ENCODE measurements around the gene HIBCH.
"Not testable (repeated sequence)": the region's sequence is repeated elsewhere in the genome, so short reads cannot be mapped to it uniquely, and the experiment has no call there.

HIBCH gene

DNA sequence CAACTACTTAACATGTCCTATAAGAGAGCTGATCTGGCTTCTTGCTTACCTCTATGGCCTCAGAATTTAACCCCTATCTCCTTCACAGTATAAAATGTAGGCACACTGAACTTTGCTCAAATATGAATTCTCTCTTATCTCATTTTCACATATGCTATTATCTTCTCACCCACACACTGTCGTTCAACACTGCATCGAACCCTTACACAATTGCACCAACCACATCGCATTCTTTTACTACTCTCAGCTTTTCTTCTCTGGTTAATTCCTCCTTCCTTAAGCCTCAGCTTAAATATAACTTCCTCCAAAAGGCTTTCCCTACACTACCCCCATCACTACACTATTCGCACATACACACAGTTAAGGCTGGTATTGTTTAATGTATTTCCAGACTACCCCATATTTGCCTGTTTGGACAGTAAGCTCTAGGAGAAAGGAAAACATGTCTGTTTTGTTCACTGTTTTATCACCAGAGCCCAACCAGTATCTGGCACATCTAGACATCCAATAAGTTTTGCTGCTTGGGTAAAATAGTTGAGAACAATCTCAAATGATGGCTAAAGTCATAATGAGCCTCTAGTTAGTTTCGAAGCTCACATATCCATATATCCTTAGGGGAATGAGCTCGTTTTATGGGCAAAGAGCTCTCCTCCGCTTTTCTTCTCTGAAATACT, 47.7 kb downstream of the HIBCH start:
- peaks cover 2 to 3% of the 10 kb centered on the region in 2 donors for H3K4me1 Mint-ChIP-seq (ENCODE audit: low read depth in 2 of 2)
- no peak overlapping the region for H3K27ac Mint-ChIP-seq
- DNase-seq: no peak
- no peak overlapping the region for H3K4me3 Mint-ChIP-seq
- no peaks in the 10 kb centered on the region for H3K9me3 Mint-ChIP-seq
- H3K27me3 Mint-ChIP-seq: no peaks in the 10 kb centered on the region
- H3K36me3 Mint-ChIP-seq (ENCODE audit: insufficient read depth): no peaks in the 10 kb centered on the region
- no peak for ATAC-seq (replicated peaks)

DNA sequence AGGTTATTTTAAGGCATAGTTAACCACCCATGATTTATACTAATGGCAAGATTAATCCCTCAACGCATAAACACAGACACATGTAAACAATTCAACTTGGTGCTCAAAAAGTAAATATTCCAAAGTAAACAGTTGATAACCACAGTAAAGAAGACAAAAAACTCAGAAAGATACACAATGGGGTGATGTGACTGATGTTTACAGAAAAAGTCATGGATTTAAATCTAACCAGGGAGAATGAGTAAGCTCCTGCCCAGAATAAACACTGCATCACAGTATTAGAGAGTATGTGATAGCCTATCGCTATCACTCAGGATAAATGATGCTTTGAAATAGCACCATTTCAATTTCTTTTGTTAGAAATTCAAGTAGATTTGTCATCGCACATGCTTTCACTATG, 49.3 kb downstream of the HIBCH start:
- Mint-ChIP-seq H3K27ac (no peak overlapping the region), H3K4me1 (ENCODE audit: low read depth in 2 of 2) (peaks cover 2 to 3% of the 10 kb centered on the region in 2 donors), H3K4me3 (no peak overlapping the region), H3K9me3 (no peaks in the 10 kb centered on the region), H3K27me3 (no peaks in the 10 kb centered on the region), H3K36me3 (ENCODE audit: insufficient read depth) (peaks cover 3% of the 10 kb centered on the region)
- ATAC-seq (replicated peaks): no peak
- DNase-seq: no peak

DNA sequence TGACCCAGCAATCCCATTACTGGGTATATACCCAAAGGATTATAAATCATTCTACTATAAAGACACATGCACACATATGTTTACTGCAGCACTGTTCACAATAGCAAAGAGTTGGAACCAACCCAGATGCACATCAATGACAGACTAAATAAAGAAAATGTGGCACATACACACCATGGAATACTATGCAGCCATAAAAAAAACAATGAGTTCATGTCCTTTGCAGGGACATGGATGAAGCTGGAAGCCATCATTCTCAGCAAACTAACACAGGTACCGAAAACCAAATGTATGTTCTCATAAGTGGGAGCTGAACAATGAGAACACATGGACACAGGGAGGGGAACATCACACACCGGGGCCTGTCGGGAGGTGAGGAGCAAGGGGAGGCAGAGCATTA, 49.9 kb downstream of the HIBCH start:
- not testable (repeated sequence) for H3K27ac Mint-ChIP-seq; ATAC-seq (replicated peaks); H3K4me1 Mint-ChIP-seq (ENCODE audit: low read depth in 2 of 2); DNase-seq; H3K27me3 Mint-ChIP-seq; H3K4me3 Mint-ChIP-seq; H3K9me3 Mint-ChIP-seq; H3K36me3 Mint-ChIP-seq (ENCODE audit: insufficient read depth)

GRCh38 chr2:190267302-190267701, 52.3 kb downstream of the HIBCH start:
- Mint-ChIP-seq H3K36me3 (ENCODE audit: insufficient read depth) (peaks cover 3% of the 10 kb centered on the region), H3K27me3 (no peaks in the 10 kb centered on the region), H3K27ac (no peak overlapping the region), H3K9me3 (no peaks in the 10 kb centered on the region), H3K4me3 (no peak overlapping the region), H3K4me1 (ENCODE audit: low read depth in 2 of 2) (peaks cover 0 to 3% of the 10 kb centered on the region in 2 donors)
- DNase-seq (no peak), ATAC-seq (replicated peaks) (no peak)

DNA sequence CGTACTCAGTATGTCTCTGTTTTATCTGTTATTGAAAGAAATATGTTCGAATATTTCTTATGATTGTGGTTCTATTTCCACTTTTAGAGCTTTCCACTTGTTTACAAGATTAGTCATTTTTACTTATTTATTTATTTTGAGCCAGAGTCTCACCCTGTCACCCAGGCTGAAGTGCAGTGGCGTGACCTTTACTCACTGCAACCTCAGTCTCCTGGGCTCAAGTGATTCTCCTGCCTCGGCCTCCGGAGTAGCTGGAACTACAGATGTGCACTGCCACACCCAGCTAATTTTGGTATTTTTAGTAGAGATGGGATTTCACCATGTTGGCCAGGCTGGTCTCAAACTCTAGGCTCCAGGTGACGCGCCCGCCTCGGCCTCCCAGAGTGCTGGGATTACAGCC, 53.3 kb downstream of the HIBCH start:
- Mint-ChIP-seq H3K36me3 (ENCODE audit: insufficient read depth) (peaks cover 3% of the 10 kb centered on the region), H3K27ac (no peak overlapping the region), H3K4me1 (ENCODE audit: low read depth in 2 of 2) (peaks cover 0 to 3% of the 10 kb centered on the region in 2 donors), H3K27me3 (no peaks in the 10 kb centered on the region), H3K9me3 (no peaks in the 10 kb centered on the region), H3K4me3 (no peak overlapping the region)
- ATAC-seq (replicated peaks) (no peak), DNase-seq (no peak)

- H3K27ac Mint-ChIP-seq: no peak overlapping the region
- ATAC-seq (replicated peaks): no peak
- DNase-seq: no peak
- no peaks in the 10 kb centered on the region for H3K27me3 Mint-ChIP-seq
- H3K9me3 Mint-ChIP-seq: no peaks in the 10 kb centered on the region
- H3K4me1 Mint-ChIP-seq (ENCODE audit: low read depth in 2 of 2): no peaks in the 10 kb centered on the region
- H3K36me3 Mint-ChIP-seq (ENCODE audit: insufficient read depth): peaks cover 14% of the 10 kb centered on the region
- H3K4me3 Mint-ChIP-seq: no peak overlapping the region
Observed at GRCh38 chr2:190261851-190262250, 57.8 kb downstream of the HIBCH start.

- DNase-seq (no peak), ATAC-seq (replicated peaks) (no peak)
- Mint-ChIP-seq H3K27ac (no peak overlapping the region), H3K4me1 (ENCODE audit: low read depth in 2 of 2) (no peaks in the 10 kb centered on the region), H3K4me3 (no peak overlapping the region), H3K36me3 (ENCODE audit: insufficient read depth) (peaks cover 11% of the 10 kb centered on the region), H3K27me3 (no peaks in the 10 kb centered on the region), H3K9me3 (no peaks in the 10 kb centered on the region)
Observed at GRCh38 chr2:190256087-190256486, 63.5 kb downstream of the HIBCH start.

GRCh38 chr2:190255676-190256075, 64.0 kb downstream of the HIBCH start:
- no peak overlapping the region for H3K27ac Mint-ChIP-seq
- ATAC-seq (replicated peaks): no peak
- H3K4me3 Mint-ChIP-seq: no peak overlapping the region
- H3K9me3 Mint-ChIP-seq: no peaks in the 10 kb centered on the region
- no peak for DNase-seq
- no peaks in the 10 kb centered on the region for H3K4me1 Mint-ChIP-seq (ENCODE audit: low read depth in 2 of 2)
- peaks cover 13% of the 10 kb centered on the region for H3K36me3 Mint-ChIP-seq (ENCODE audit: insufficient read depth)
- H3K27me3 Mint-ChIP-seq: no peaks in the 10 kb centered on the region

- no peak for DNase-seq
- Mint-ChIP-seq H3K9me3 (no peaks in the 10 kb centered on the region), H3K36me3 (ENCODE audit: insufficient read depth) (peaks cover 17% of the 10 kb centered on the region), H3K27me3 (no peaks in the 10 kb centered on the region), H3K4me3 (no peak overlapping the region), H3K4me1 (ENCODE audit: low read depth in 2 of 2) (no peaks in the 10 kb centered on the region), H3K27ac (no peak overlapping the region)
- ATAC-seq (replicated peaks): no peak
Observed at GRCh38 chr2:190254063-190254850, 65.4 kb downstream of the HIBCH start.

GRCh38 chr2:190250421-190250820, 69.2 kb downstream of the HIBCH start:
- no peak for DNase-seq
- H3K9me3 Mint-ChIP-seq: no peaks in the 10 kb centered on the region

DNA sequence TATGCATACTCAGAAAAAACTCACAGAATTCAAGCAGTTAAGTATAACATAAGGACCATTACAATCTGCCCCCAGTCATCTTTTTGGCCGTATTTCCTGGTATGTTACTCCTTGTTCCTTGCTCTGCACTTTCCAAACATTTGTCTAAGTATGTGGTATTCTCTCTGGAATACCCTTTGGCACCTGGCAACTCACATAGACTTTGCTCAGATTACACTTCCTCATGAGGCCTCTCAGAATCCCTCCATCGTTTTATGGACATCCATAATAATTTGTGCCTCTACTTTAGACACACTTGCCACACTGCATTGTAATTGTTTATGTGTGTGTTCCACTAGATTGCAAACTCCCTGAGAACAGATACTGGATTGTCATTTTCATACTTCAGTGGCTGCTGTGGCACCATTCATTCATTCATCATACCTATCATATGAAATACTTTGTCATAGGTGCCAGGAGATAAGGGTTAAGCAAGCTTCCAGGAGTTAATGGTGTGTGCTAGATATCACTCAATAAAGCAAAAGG, 84.0 kb downstream of the HIBCH start:
- ATAC-seq (replicated peaks): no peak

More at GRCh38 chr2:190250421-190250820, 69.2 kb downstream of the HIBCH start:
- no peak overlapping the region for H3K27ac Mint-ChIP-seq
- H3K27me3 Mint-ChIP-seq: no peaks in the 10 kb centered on the region
- no peaks in the 10 kb centered on the region for H3K4me1 Mint-ChIP-seq (ENCODE audit: low read depth in 2 of 2)
- H3K4me3 Mint-ChIP-seq: no peak overlapping the region
- H3K36me3 Mint-ChIP-seq (ENCODE audit: insufficient read depth): peaks cover 11% of the 10 kb centered on the region
- no peak for ATAC-seq (replicated peaks)

GRCh38 chr2:190235101-190235500, 84.5 kb downstream of the HIBCH start:
- Mint-ChIP-seq H3K27ac (no peak overlapping the region), H3K4me1 (ENCODE audit: low read depth in 2 of 2) (no peaks in the 10 kb centered on the region), H3K36me3 (ENCODE audit: insufficient read depth) (no peaks in the 10 kb centered on the region), H3K9me3 (peaks cover 0 to 2% of the 10 kb centered on the region in 2 donors), H3K4me3 (no peak overlapping the region), H3K27me3 (no peaks in the 10 kb centered on the region)
- ATAC-seq (replicated peaks) (no peak), DNase-seq (no peak)

More for the DNA sequence above, 84.0 kb downstream of the HIBCH start:
- Mint-ChIP-seq H3K9me3 (peaks cover 4 to 7% of the 10 kb centered on the region in 2 donors), H3K36me3 (ENCODE audit: insufficient read depth) (no peaks in the 10 kb centered on the region), H3K4me1 (ENCODE audit: low read depth in 2 of 2) (no peaks in the 10 kb centered on the region), H3K4me3 (no peak overlapping the region), H3K27me3 (no peaks in the 10 kb centered on the region), H3K27ac (no peak overlapping the region)
- DNase-seq: no peak

DNA sequence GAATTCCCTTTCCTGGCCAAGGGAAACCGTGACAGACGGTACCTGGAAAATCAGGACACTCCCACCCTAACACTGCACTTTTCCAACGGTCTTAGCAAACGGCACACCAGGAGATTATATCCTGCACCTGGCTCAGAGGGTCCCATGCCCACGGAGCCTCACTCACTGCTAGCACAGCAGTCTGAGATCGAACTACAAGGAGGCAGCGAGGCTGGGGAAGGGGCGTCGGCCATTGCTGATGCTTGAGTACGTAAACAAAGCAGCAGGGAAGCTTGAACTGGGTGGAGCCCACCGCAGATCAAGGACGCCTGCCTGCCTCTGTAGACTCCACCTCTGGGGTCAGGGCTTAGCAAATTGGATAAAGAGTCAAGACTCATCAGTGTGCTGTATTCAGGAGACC, 95.6 kb downstream of the HIBCH start:
- not testable (repeated sequence) for H3K27me3 Mint-ChIP-seq; ATAC-seq (replicated peaks); DNase-seq; H3K36me3 Mint-ChIP-seq (ENCODE audit: insufficient read depth); H3K9me3 Mint-ChIP-seq; H3K4me3 Mint-ChIP-seq; H3K27ac Mint-ChIP-seq; H3K4me1 Mint-ChIP-seq (ENCODE audit: low read depth in 2 of 2)

DNA sequence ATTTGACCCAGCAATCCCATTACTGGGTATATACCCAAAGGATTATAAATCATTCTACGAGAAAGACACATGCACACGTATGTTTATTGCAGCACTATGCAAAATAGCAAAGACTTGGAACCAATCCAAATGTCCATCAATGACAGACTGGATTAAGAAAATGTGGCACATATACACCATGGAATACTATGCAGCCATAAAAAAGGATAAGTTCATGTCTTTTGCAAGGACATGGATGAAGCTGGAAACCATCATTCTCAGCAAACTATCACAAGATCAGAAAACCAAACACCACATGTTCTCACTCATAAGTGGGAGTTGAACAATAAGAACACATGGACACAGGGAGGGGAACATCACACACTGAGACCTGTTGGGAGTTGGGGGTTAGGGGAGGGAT, 96.9 kb downstream of the HIBCH start:
- not testable (repeated sequence) for H3K27me3 Mint-ChIP-seq; H3K4me3 Mint-ChIP-seq; H3K27ac Mint-ChIP-seq; DNase-seq; H3K9me3 Mint-ChIP-seq; ATAC-seq (replicated peaks); H3K4me1 Mint-ChIP-seq (ENCODE audit: low read depth in 2 of 2); H3K36me3 Mint-ChIP-seq (ENCODE audit: insufficient read depth)
